ENCODE results near the gene SPIN2A. TPM values are rescaled to one million over a fixed set of nuclear protein-coding genes. Genes with fewer than 3 reads are reported as not detected.
"Not testable (repeated sequence)": the region's sequence is repeated elsewhere in the genome, so short reads cannot be mapped to it uniquely, and the experiment has no call there.

Gene SPIN2A
- total and polyA plus RNA-seq, 2 of the 8 experiments (the other 6 are each of a cell fraction or from before 2014, with no cell fraction given) = 3.2 to 4.2 TPM

DNA sequence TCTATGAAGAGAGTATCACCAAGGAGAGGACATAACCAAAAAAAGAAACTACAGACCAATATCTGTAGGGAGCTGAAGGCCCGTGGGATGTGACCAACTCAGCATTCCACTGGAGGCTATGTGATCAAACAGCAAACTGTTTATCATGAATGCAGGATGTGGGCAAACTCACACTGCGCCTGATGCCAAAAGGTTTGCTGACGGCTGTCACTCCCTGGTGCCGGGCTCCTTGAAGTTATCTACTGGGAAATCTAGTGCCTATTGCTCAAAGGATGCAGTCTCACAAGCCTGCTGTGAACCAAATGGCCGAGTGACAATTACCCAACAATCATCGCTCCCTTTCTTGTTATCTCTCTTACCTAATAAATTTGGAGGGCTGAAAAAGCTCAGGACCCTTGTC lies 34.3 kb downstream of the SPIN2A start:
- H3K79me1 ChIP-seq (ENCODE audit: low read depth, low read length); H2BK12ac ChIP-seq (ENCODE audit: low read depth, low read length); H2AK5ac ChIP-seq (ENCODE audit: low read depth, low read length); H3K4me3 ChIP-seq (ENCODE audit: extremely low read depth in 1 of 4, insufficient read depth in 2 of 4, low read depth in 3 of 4, low read length in 4 of 4); H4K91ac ChIP-seq (replicated peaks; ENCODE audit: insufficient read length, low read length); H2BK15ac ChIP-seq (ENCODE audit: low read length); H3K27ac ChIP-seq (ENCODE audit: low read depth, low read length); H2AFZ ChIP-seq (ENCODE audit: low read length); H3K18ac ChIP-seq (ENCODE audit: extremely low read depth, low read length); H3K4ac ChIP-seq (replicated peaks; ENCODE audit: insufficient read length, low read depth, low read length); H3K23ac ChIP-seq (ENCODE audit: insufficient read length); H3K9ac ChIP-seq (replicated peaks in 1 of 4; ENCODE audit: extremely low read depth in 1 of 4, low read depth in 3 of 4, low read length in 3 of 4); H2BK20ac ChIP-seq (ENCODE audit: low read length); H3K4me2 ChIP-seq (ENCODE audit: insufficient read depth in 1 of 2, low read depth in 2 of 2, low read length in 2 of 2); H4K20me1 ChIP-seq (replicated peaks in 1 of 2; ENCODE audit: control insufficient read depth in 1 of 2, insufficient read depth in 2 of 2, low read length in 2 of 2); H3K27me3 ChIP-seq (replicated peaks in 1 of 4; ENCODE audit: control insufficient read depth in 3 of 4, extremely low read depth in 1 of 4, insufficient read depth in 3 of 4, low read length in 3 of 4); H4K5ac ChIP-seq (ENCODE audit: insufficient read length, low read depth, low read length); CTCF ChIA-PET (ENCODE audit: partially characterized antibody); H3K36me3 ChIP-seq (ENCODE audit: control insufficient read depth in 2 of 4, insufficient read depth in 4 of 4, low read length in 3 of 4); H4K8ac ChIP-seq (ENCODE audit: extremely low read depth, insufficient read depth, low read length); H2BK5ac ChIP-seq (ENCODE audit: low read depth, low read length); H3K79me2 ChIP-seq (ENCODE audit: control insufficient read depth in 1 of 2, insufficient read depth in 2 of 2, low read length in 2 of 2); H3K4me1 ChIP-seq (replicated peaks in 1 of 4; ENCODE audit: control insufficient read depth in 3 of 4, insufficient read depth in 4 of 4, low read length in 3 of 4); H2BK120ac ChIP-seq (replicated peaks; ENCODE audit: low read depth, low read length); H3K56ac ChIP-seq (replicated peaks; ENCODE audit: insufficient read length, low read depth, low read length); POLR2A ChIA-PET (ENCODE audit: partially characterized antibody); DNase-seq (ENCODE audit: low read depth in 1 of 2, low spot score in 2 of 2); FAIRE-seq; H3K23me2 ChIP-seq (ENCODE audit: low read depth, low read length); H3K14ac ChIP-seq (ENCODE audit: insufficient read length); H3K9me3 ChIP-seq (ENCODE audit: insufficient read depth in 2 of 2, low read depth in 1 of 2, low read length in 1 of 2): not testable (repeated sequence)
- 88% methylated on average over 5 of the region's 6 CpGs; no CpG with 5 or more reads in 1 of the 2 experiments for WGBS, 2 experiments (ENCODE audit: extremely low coverage in 1 of 2, insufficient coverage in 1 of 2, insufficient read length in 1 of 2, insufficient replicate concordance in 2 of 2, low coverage in 1 of 2, low lambda C conversion rate in 2 of 2, missing lambda C conversion rate in 1 of 2)

Other genes with a start within 250 kb of the SPIN2A start
- 13.3 and 13.5 TPM in 2 replicates for gene SPIN3, start 141.9 kb downstream of the SPIN2A start, total RNA-seq (2021; fragmentation: NEBNext Ultra II Directional; extraction: Animal tissue kit (Norgen Biotek cat#: 25700))
- gene SPIN3, start 141.9 kb downstream of the SPIN2A start, polyA plus RNA-seq (2011; rRNA removed) = 9.1 and 10.7 TPM in 2 replicates
- gene SPIN2B, start 15.8 kb downstream of the SPIN2A start, total RNA-seq (2021; fragmentation: NEBNext Ultra II Directional; extraction: Animal tissue kit (Norgen Biotek cat#: 25700)) = 12.2 and 12.8 TPM in 2 replicates
- 5.4 and 7.4 TPM in 2 replicates for gene SPIN2B, start 15.8 kb downstream of the SPIN2A start, polyA plus RNA-seq (2011; rRNA removed)
- 4.1 and 4.4 TPM in 2 replicates for gene FAAH2, start 149.3 kb upstream of the SPIN2A start, total RNA-seq (2021; fragmentation: NEBNext Ultra II Directional; extraction: Animal tissue kit (Norgen Biotek cat#: 25700))
- gene FAAH2, start 149.3 kb upstream of the SPIN2A start, polyA plus RNA-seq (2011; rRNA removed) = 2.0 and 3.6 TPM in 2 replicates

Measured in H1 (cell line).